Kidney (tissue), 14 donors: ENCODE measurements around the gene SLC35E2B. TPM values are rescaled to one million over a fixed set of nuclear protein-coding genes. Genes with fewer than 3 reads are reported as not detected.

Experiments used
- DNase-seq, 5 donors: peaks; one replicate each; pipeline ENCODE4 v3.0.0-alpha.2; 2013 to 2020
- FAIRE-seq: peaks from 2 replicates; lab custom pipeline; 2012; peaks lifted over from hg19 to GRCh38; lab: Jason Lieb, UNC
- H3K27ac ChIP-seq, 2 donors: one replicate each; pipeline ENCODE4 v1.7.0; 2013; ENCODE audit warnings: low read depth in 2 of 2, low read length in 2 of 2, inconsistent platforms in 1 of 2
- H3K27me3 ChIP-seq: one replicate; pipeline ENCODE4 v1.7.1; 2013; ENCODE audit warnings: low read length, inconsistent platforms; ENCODE audit not compliant: control insufficient read depth, insufficient read depth
- H3K36me3 ChIP-seq, 3 donors: one replicate each; pipeline versions ENCODE4 v1.7.0 to v1.7.1; 2013; ENCODE audit warnings: low read length in 3 of 3, control low read depth in 1 of 3, inconsistent platforms in 1 of 3; ENCODE audit not compliant: insufficient read depth in 3 of 3, control insufficient read depth in 2 of 3
- H3K4me1 ChIP-seq, 3 donors: one replicate each; pipeline versions ENCODE4 v1.7.0 to v1.7.1; 2013; ENCODE audit warnings: low read length in 3 of 3, inconsistent platforms in 1 of 3, low read depth in 1 of 3; ENCODE audit not compliant: control insufficient read depth in 2 of 3, insufficient read depth in 2 of 3
- H3K4me3 ChIP-seq, 3 donors: one replicate each; pipeline versions ENCODE4 v1.7.0 to v1.8.1; 2013; ENCODE audit warnings: low read length in 3 of 3, control low read depth in 1 of 3, inconsistent platforms in 1 of 3
- H3K9ac ChIP-seq, 3 donors: one replicate each; pipeline versions ENCODE4 v1.7.0 to v1.7.1; 2013; ENCODE audit warnings: low read length in 3 of 3, control low read depth in 1 of 3, inconsistent platforms in 1 of 3
- H3K9me3 ChIP-seq, 3 donors: one replicate each; pipeline versions ENCODE4 v1.7.0 to v1.7.1; 2013; ENCODE audit warnings: low read length in 3 of 3, control low read depth in 1 of 3, inconsistent platforms in 1 of 3; ENCODE audit not compliant: control insufficient read depth in 2 of 3, insufficient read depth in 1 of 3
- intact Hi-C: fragments of 100-400 bp; cut with DNase I; formaldehyde crosslinking; loops from one replicate; pipeline ENCODE4 v1.11.1; 2022
- polyA plus RNA-seq: library from polyadenylated mRNA; stranded (reverse); fragments of 350-450 nt; fragmentation: Illumina TruSeq; extraction: RNeasy Lipid Tissue Mini Kit (QIAGEN cat#74804); gene quantifications from one replicate; pipeline ENCODE4 v1.2.3, GENCODE V29; 2014; ENCODE audit warnings: low read depth, low replicate concordance; ENCODE audit not compliant: insufficient read depth
- total RNA-seq: library from RNA; stranded (reverse); fragmentation: NEBNext Ultra II Directional; extraction: Animal tissue kit (Norgen Biotek cat#: 25700); gene quantifications from one replicate; pipeline ENCODE4 v1.2.1, GENCODE V29; 2021
- TF ChIP-seq, protein P1 (sequence below): IDR thresholded peaks from 3 replicates; pipeline ENCODE4 v1.5.1; 2012; ENCODE audit warnings: mild to moderate bottlenecking, moderate library complexity, borderline replicate concordance; ENCODE audit not compliant: insufficient read depth; ENCODE audit errors: extremely low read depth
- donor health status: control.
- donor health status: control.
- donor health status: control.
- donor health status: control.
- donor health status: control.
- donor health status: DM: yes; HTN: yes; CAD: no.
- donor health status: Normal renal cell carcinoma (clear cell type).

SLC35E2B gene
- total and polyA plus RNA-seq, 2 donors from 2014 or later = 11.3 to 50.2 TPM

DNA sequence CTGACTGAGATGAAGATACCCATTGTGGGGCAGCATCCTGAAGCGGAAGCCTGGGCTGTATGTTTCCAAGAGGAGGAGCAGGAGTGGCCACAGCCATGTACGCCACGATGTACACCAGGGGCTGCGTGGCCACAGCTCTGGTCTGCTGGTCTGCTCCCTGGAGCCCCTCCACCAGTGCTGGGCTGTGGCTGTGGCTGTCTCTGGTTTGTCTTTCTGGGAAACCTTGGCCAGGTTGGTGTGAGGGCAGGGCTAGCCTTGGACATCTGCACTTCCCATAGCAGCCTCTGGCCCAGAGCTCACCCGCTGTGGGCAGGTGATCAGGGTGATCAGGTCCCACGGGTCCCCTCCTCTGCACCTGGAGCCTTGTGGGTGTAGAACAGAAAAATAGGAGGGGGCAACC is 74.7 kb downstream of the SLC35E2B start:
- FAIRE-seq (no peak), DNase-seq (peak in 2 of 5 donors; percentile 34 to 74)
- TF ChIP-seq, protein P1, sequence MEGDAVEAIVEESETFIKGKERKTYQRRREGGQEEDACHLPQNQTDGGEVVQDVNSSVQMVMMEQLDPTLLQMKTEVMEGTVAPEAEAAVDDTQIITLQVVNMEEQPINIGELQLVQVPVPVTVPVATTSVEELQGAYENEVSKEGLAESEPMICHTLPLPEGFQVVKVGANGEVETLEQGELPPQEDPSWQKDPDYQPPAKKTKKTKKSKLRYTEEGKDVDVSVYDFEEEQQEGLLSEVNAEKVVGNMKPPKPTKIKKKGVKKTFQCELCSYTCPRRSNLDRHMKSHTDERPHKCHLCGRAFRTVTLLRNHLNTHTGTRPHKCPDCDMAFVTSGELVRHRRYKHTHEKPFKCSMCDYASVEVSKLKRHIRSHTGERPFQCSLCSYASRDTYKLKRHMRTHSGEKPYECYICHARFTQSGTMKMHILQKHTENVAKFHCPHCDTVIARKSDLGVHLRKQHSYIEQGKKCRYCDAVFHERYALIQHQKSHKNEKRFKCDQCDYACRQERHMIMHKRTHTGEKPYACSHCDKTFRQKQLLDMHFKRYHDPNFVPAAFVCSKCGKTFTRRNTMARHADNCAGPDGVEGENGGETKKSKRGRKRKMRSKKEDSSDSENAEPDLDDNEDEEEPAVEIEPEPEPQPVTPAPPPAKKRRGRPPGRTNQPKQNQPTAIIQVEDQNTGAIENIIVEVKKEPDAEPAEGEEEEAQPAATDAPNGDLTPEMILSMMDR = no peak
- no peak overlapping the region for H3K4me3 ChIP-seq
- H3K9me3 ChIP-seq = no peaks in the 10 kb centered on the region
- H3K4me1 ChIP-seq = peaks cover 0 to 25% (median 10%) of the 10 kb centered on the region in 3 donors
- intact Hi-C loops = no loop called here
- no peaks in the 10 kb centered on the region for H3K27me3 ChIP-seq
- no peak overlapping the region for H3K9ac ChIP-seq
- H3K27ac ChIP-seq = no peak overlapping the region
- H3K36me3 ChIP-seq = peaks cover 0 to 6% (median 0%) of the 10 kb centered on the region in 3 donors

DNA sequence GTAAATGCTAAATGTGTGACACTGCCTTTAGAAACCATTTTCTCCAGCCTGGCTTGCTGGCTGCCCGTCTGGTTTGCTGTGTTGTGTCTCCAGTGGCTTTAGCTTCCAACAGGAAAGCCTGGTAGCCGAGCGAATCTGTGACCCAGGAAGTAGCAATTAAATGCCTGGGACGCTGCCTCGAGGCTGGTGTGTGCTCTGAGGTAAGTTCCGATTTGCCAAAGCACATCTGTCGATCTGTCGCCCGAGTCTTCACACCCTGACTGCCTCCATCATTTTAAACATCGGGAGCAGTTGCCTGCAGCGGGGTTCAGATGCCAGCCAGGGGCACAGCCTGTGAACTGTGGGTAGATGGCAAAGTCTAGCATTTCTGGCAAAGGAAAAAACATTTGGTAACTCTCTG is 75.1 kb downstream of the SLC35E2B start:
- Histone ChIP-seq H3K27ac (no peak overlapping the region), H3K9me3 (no peaks in the 10 kb centered on the region), H3K9ac (no peak overlapping the region), H3K27me3 (no peaks in the 10 kb centered on the region), H3K4me3 (no peak overlapping the region), H3K36me3 (peaks cover 0 to 6% (median 0%) of the 10 kb centered on the region in 3 donors), H3K4me1 (peaks cover 0 to 25% (median 10%) of the 10 kb centered on the region in 3 donors)
- DNase-seq = peak in 1 of 5 donors; percentile 36
- FAIRE-seq = no peak
- intact Hi-C loops = no loop called here
- TF ChIP-seq, protein P1 = no peak

DNA sequence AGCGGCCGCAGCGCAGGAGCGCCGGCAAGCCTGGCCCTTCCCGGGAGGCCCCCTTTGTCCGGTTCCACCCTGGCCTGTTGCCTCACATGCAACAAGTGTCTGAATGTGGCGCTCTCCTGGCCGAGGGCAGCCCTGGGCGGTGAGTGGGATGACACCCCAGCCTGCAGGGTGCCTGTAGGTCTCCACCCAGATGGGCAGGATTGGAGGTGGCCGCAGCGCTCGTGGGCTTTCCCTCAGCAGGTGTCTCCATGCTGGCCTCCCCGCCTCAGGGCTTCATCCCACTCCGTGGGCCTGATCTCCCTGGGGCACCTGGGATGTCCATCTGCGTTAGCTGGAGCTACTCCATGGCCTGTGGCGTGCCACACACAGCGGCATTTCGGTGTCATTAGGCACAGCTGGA is 75.8 kb downstream of the SLC35E2B start:
- Histone ChIP-seq H3K4me3 (peak overlapping the region in 2 of 3 donors; percentile 32 to 85), H3K27ac (no peak overlapping the region), H3K27me3 (no peaks in the 10 kb centered on the region), H3K9me3 (no peaks in the 10 kb centered on the region), H3K4me1 (peaks cover 0 to 25% (median 10%) of the 10 kb centered on the region in 3 donors), H3K36me3 (peaks cover 0 to 6% (median 0%) of the 10 kb centered on the region in 3 donors), H3K9ac (peak overlapping the region in 1 of 3 donors; percentile 80)
- intact Hi-C loops = no loop called here
- FAIRE-seq = no peak
- TF ChIP-seq, protein P1 = no peak
- DNase-seq = peak in 2 of 5 donors; percentile 58 to 78
